ENCODE data around the gene SHISA2. TPM values are rescaled to one million over a fixed set of nuclear protein-coding genes. Genes with fewer than 3 reads are reported as not detected.

The SHISA2 gene
- total RNA-seq, 6 experiments from 2014 or later = 0.07 to 0.12 TPM; not detected in 4

DNA sequence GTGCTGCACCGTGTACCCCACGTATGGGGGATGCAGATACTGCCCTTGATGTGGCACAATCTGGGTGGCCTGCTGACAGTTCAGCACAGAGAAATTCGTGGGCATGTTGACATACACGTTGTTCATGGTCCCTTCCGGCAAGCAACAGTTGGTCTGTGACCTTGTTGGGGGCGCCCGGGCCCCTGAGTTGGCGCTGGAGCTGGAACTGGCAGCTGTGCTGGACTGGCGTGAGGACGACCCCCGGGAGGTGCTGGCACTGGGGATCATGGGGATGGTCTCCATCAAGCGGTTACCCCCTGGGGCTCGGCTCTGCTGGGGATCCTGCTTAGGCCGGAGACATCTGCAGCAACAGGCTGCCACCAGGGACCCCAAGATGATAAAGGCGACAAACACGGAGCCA, 5.2 kb downstream of the SHISA2 start:
- no peak for ATAC-seq
- intact Hi-C loops (cut with DNase I) = no loop called here
- peaks cover 11 to 19% of the 10 kb centered on the region in 2 donors for H3K27me3 ChIP-seq
- no peak for DNase-seq
- H3K36me3 ChIP-seq = no peaks in the 10 kb centered on the region
- no peaks in the 10 kb centered on the region for H3K4me1 ChIP-seq
- H3K27ac ChIP-seq = no peak overlapping the region
- no peaks in the 10 kb centered on the region for H3K9me3 ChIP-seq
- WGBS (ENCODE audit: insufficient coverage, low coverage, low lambda C conversion rate, missing lambda C conversion rate) = 60% methylated on average over 1 of the region's 16 CpGs
- no peak overlapping the region for H3K4me3 ChIP-seq
- no peak for TF ChIP-seq POLR2A (IDR thresholded peaks at IDR 0.05)
- TF ChIP-seq, protein P1, sequence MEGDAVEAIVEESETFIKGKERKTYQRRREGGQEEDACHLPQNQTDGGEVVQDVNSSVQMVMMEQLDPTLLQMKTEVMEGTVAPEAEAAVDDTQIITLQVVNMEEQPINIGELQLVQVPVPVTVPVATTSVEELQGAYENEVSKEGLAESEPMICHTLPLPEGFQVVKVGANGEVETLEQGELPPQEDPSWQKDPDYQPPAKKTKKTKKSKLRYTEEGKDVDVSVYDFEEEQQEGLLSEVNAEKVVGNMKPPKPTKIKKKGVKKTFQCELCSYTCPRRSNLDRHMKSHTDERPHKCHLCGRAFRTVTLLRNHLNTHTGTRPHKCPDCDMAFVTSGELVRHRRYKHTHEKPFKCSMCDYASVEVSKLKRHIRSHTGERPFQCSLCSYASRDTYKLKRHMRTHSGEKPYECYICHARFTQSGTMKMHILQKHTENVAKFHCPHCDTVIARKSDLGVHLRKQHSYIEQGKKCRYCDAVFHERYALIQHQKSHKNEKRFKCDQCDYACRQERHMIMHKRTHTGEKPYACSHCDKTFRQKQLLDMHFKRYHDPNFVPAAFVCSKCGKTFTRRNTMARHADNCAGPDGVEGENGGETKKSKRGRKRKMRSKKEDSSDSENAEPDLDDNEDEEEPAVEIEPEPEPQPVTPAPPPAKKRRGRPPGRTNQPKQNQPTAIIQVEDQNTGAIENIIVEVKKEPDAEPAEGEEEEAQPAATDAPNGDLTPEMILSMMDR (IDR thresholded peaks at IDR 0.05) = no peak

DNA sequence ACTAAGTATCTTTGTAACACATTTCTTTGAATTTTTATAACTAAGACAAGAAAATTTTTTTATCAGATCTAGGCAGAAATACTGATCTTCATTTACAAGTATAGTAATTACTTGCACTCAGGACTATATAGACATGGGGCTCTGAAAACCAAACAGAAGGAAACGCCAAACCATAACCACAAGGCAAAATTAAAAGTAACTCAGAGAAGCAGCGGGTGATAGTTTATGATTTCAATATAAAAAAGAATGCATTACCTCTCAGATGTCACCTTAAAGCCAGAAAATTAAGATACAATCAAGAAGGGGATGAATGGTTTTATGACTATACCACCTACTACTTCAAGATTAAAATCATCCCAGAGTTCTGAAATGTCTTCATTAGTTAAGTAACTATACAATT, 6.7 kb downstream of the SHISA2 start:
- Histone ChIP-seq H3K36me3 (no peaks in the 10 kb centered on the region), H3K27ac (no peak overlapping the region), H3K4me3 (no peak overlapping the region), H3K4me1 (no peaks in the 10 kb centered on the region), H3K27me3 (peaks cover 0 to 6% of the 10 kb centered on the region in 2 donors), H3K9me3 (no peaks in the 10 kb centered on the region)
- TF ChIP-seq POLR2A (IDR thresholded peaks at IDR 0.05) = no peak
- TF ChIP-seq, protein P1 (IDR thresholded peaks at IDR 0.05) = no peak
- ATAC-seq (no peak), DNase-seq (no peak)
- intact Hi-C loops (cut with DNase I) = no loop called here
- WGBS (ENCODE audit: insufficient coverage, low coverage, low lambda C conversion rate, missing lambda C conversion rate) = 43% methylated on average over 2 of the region's 2 CpGs

DNA sequence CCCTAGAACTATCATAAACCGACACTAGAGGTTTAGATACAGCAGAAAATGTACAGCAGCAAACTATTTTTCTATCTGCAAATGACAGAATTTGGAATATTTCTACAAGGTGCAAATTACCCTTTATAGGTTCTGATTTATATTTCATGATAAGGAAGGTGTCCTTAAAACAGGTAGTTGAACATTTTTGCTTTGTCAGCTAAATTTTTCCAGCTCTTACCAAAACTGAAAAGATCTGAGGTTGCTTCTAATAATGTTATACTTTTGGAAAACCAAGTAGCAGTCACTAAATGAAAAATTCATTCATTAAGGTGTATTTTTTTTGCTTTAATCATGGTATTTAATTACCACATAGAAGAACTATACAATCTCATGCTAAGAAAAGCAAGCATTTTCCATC, 9.0 kb downstream of the SHISA2 start:
- intact Hi-C loops (cut with DNase I) = no loop called here
- Histone ChIP-seq H3K27ac (no peak overlapping the region), H3K9me3 (no peaks in the 10 kb centered on the region), H3K27me3 (peaks cover 0 to 4% of the 10 kb centered on the region in 2 donors), H3K4me1 (no peaks in the 10 kb centered on the region), H3K36me3 (no peaks in the 10 kb centered on the region), H3K4me3 (no peak overlapping the region)
- DNase-seq = no peak
- WGBS (ENCODE audit: insufficient coverage, low coverage, low lambda C conversion rate, missing lambda C conversion rate) = 42% methylated on average over 1 of the region's 1 CpG
- TF ChIP-seq POLR2A (IDR thresholded peaks at IDR 0.05) = no peak
- TF ChIP-seq, protein P1 (IDR thresholded peaks at IDR 0.05) = no peak
- no peak for ATAC-seq

DNA sequence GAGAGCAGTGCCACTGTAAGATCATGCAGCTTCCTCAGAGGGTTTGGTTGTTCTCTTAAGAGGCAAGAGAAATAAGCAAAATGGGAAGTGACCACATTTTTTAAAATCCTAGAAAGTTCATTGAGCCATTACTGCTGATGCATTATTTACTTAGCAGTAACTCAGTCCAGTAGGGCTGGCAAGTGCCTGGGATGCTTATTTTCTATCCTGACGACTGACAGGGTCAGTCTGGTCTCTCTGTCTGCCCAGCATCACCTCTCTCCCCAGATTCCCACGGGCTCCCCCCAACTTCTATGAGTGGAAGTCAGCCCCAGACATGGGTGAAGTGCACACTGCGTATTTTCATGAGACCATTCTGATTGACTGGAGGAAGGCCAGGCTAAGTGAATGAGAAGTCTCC, 10.4 kb downstream of the SHISA2 start:
- no peak for TF ChIP-seq POLR2A (IDR thresholded peaks at IDR 0.05)
- TF ChIP-seq, protein P1 (IDR thresholded peaks at IDR 0.05) = no peak
- 41% methylated on average over 3 of the region's 3 CpGs for WGBS (ENCODE audit: insufficient coverage, low coverage, low lambda C conversion rate, missing lambda C conversion rate)
- intact Hi-C loops (cut with DNase I) = no loop called here

DNA sequence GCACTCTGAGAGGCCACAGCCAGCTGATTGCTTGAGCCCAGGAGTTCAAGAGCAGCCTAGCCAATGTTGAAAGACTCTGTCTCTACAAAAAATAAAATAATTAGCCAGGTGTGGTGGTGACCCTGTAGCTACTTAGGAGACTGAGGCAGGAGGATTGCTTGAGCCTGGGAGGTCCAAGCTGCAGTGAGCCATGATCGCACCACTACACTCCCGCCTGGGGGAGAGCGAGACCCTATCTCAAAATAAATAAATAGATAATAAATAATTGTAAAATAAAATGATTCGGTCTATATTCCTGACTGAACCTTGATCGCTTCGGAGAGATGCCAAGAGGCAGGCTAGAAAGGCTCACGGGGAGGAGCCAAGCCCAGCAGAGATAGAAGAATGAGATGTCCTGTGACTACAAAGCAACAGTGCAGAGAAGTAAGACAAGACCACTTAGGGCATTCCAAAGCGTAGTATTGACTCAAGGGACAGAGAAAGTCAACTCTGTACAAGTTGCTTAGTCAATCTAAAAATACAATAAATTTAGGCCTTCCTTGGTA, 12.8 kb downstream of the SHISA2 start:
- no peak for DNase-seq
- no peaks in the 10 kb centered on the region for H3K36me3 ChIP-seq
- H3K27me3 ChIP-seq = peaks cover 0 to 4% of the 10 kb centered on the region in 2 donors
- no peak for ATAC-seq
- no peak for TF ChIP-seq POLR2A (IDR thresholded peaks at IDR 0.05)
- TF ChIP-seq, protein P1 (IDR thresholded peaks at IDR 0.05) = no peak
- H3K9me3 ChIP-seq = no peaks in the 10 kb centered on the region
- H3K27ac ChIP-seq = no peak overlapping the region
- intact Hi-C loops (cut with DNase I) = no loop called here
- H3K4me3 ChIP-seq = no peak overlapping the region
- H3K4me1 ChIP-seq = no peaks in the 10 kb centered on the region
- 76% methylated on average over 8 of the region's 8 CpGs for WGBS (ENCODE audit: insufficient coverage, low coverage, low lambda C conversion rate, missing lambda C conversion rate)

More for the DNA sequence above, 10.4 kb downstream of the SHISA2 start:
- DNase-seq (no peak), ATAC-seq (no peak)
- no peaks in the 10 kb centered on the region for H3K36me3 ChIP-seq
- no peaks in the 10 kb centered on the region for H3K9me3 ChIP-seq
- peaks cover 0 to 4% of the 10 kb centered on the region in 2 donors for H3K27me3 ChIP-seq
- H3K4me3 ChIP-seq = no peak overlapping the region
- no peak overlapping the region for H3K27ac ChIP-seq
- no peaks in the 10 kb centered on the region for H3K4me1 ChIP-seq
